ENCODE measurements around the gene RALGPS1.

- TF ChIP-seq, protein P1, sequence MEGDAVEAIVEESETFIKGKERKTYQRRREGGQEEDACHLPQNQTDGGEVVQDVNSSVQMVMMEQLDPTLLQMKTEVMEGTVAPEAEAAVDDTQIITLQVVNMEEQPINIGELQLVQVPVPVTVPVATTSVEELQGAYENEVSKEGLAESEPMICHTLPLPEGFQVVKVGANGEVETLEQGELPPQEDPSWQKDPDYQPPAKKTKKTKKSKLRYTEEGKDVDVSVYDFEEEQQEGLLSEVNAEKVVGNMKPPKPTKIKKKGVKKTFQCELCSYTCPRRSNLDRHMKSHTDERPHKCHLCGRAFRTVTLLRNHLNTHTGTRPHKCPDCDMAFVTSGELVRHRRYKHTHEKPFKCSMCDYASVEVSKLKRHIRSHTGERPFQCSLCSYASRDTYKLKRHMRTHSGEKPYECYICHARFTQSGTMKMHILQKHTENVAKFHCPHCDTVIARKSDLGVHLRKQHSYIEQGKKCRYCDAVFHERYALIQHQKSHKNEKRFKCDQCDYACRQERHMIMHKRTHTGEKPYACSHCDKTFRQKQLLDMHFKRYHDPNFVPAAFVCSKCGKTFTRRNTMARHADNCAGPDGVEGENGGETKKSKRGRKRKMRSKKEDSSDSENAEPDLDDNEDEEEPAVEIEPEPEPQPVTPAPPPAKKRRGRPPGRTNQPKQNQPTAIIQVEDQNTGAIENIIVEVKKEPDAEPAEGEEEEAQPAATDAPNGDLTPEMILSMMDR (IDR thresholded peaks at IDR 0.05; ENCODE audit: low read depth, low read length): peak; percentile 87
- TF ChIP-seq POLR2A (IDR thresholded peaks at IDR 0.05; ENCODE audit: extremely low read depth, insufficient read length) (no peak), MAX (IDR thresholded peaks at IDR 0.05; ENCODE audit: low read depth, low read length) (no peak), MYC (IDR thresholded peaks at IDR 0.05; ENCODE audit: low read depth, low read length) (no peak)
These were observed 284.6 kb downstream of the RALGPS1 start for GRCh38 chr9:127199001-127199791.
